IMR-90 (cell line): Measurements from ENCODE around the gene KCNK15.

Experiments used
- POLR2A ChIP-seq: IDR thresholded peaks from 2 replicates; pipeline ENCODE4 v1.6.1; 2012; ENCODE audit warnings: mild to moderate bottlenecking, low read depth, low read length
- TF ChIP-seq, protein P1 (sequence below): conservative IDR thresholded peaks from 2 replicates; pipeline ENCODE4 v1.5.1; 2012; ENCODE audit warnings: mild to moderate bottlenecking, low read depth, low read length, improper control_type of control experiment

GRCh38 chr20:44704551-44704971 lies 41.1 kb upstream of the KCNK15 start:
- TF ChIP-seq, protein P1, sequence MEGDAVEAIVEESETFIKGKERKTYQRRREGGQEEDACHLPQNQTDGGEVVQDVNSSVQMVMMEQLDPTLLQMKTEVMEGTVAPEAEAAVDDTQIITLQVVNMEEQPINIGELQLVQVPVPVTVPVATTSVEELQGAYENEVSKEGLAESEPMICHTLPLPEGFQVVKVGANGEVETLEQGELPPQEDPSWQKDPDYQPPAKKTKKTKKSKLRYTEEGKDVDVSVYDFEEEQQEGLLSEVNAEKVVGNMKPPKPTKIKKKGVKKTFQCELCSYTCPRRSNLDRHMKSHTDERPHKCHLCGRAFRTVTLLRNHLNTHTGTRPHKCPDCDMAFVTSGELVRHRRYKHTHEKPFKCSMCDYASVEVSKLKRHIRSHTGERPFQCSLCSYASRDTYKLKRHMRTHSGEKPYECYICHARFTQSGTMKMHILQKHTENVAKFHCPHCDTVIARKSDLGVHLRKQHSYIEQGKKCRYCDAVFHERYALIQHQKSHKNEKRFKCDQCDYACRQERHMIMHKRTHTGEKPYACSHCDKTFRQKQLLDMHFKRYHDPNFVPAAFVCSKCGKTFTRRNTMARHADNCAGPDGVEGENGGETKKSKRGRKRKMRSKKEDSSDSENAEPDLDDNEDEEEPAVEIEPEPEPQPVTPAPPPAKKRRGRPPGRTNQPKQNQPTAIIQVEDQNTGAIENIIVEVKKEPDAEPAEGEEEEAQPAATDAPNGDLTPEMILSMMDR, result no peak
- TF ChIP-seq POLR2A, result no peak
